ENCODE data around the gene OR5L1. TPM values are rescaled to one million over a fixed set of nuclear protein-coding genes. Genes with fewer than 3 reads are reported as not detected.

Gene OR5L1
- total RNA-seq, 1 donor: not detected

GRCh38 chr11:55826919-55827318 lies 15.8 kb downstream of the OR5L1 start, which contains the start of gene OR5L2:
TSS of gene OR5L2 (plus strand) at chr11:55827219. CDS start at chr11:55827219, 0 bp downstream.
- DNase-seq (ENCODE audit: low read depth): no peak
- no peak within 1 kb of the TSS for H3K4me3 ChIP-seq (ENCODE audit: low read depth, low read length)

GRCh38 chr11:55838452-55838851 lies 27.3 kb downstream of the OR5L1 start, which contains the start of gene OR5D16:
TSS of gene OR5D16 (plus strand) at chr11:55838752. CDS start at chr11:55838752, 0 bp downstream.
- TF ChIP-seq CTCF (IDR thresholded peaks at IDR 0.05; ENCODE audit: insufficient read depth, low read depth, low read length): no peak
- DNase-seq (ENCODE audit: low read depth): no peak
- H3K4me3 ChIP-seq (ENCODE audit: low read depth, low read length): no peak within 1 kb of the TSS

More at GRCh38 chr11:55826919-55827318, 15.8 kb downstream of the OR5L1 start, which contains the start of gene OR5L2:
- TF ChIP-seq CTCF (IDR thresholded peaks at IDR 0.05; ENCODE audit: insufficient read depth, low read depth, low read length): no peak

GRCh38 chr11:55847453-55847852 lies 36.3 kb downstream of the OR5L1 start:
- no peak overlapping the region for H3K4me3 ChIP-seq (ENCODE audit: low read depth, low read length)
- no peak for DNase-seq (ENCODE audit: low read depth)
- no peak for TF ChIP-seq CTCF (IDR thresholded peaks at IDR 0.05; ENCODE audit: insufficient read depth, low read depth, low read length)

DNA sequence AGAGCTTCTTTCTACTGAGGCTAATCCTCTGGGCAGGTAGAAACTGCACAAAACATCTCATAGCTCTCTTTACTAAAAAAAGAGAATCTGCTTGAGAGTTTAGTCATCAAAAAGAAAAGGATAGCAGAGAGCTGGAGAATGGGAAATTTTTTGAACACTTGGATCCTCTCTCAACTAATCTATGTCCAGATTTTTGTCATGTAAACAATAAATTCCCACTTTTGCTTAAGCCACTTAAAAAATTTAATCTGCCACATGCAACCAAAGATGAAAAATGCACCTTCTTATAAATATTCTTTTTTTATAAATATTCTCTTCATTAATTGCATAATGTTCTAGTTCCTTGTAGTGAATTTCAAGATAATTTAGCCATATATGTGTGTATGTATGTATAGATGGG lies 37.9 kb downstream of the OR5L1 start:
- DNase-seq (ENCODE audit: low read depth): no peak
- H3K4me3 ChIP-seq (ENCODE audit: low read depth, low read length): no peak overlapping the region
- TF ChIP-seq CTCF (IDR thresholded peaks at IDR 0.05; ENCODE audit: insufficient read depth, low read depth, low read length): no peak

GRCh38 chr11:55852141-55852540 lies 41.0 kb downstream of the OR5L1 start:
- DNase-seq (ENCODE audit: low read depth): no peak
- no peak for TF ChIP-seq CTCF (IDR thresholded peaks at IDR 0.05; ENCODE audit: insufficient read depth, low read depth, low read length)
- H3K4me3 ChIP-seq (ENCODE audit: low read depth, low read length): no peak overlapping the region

DNA sequence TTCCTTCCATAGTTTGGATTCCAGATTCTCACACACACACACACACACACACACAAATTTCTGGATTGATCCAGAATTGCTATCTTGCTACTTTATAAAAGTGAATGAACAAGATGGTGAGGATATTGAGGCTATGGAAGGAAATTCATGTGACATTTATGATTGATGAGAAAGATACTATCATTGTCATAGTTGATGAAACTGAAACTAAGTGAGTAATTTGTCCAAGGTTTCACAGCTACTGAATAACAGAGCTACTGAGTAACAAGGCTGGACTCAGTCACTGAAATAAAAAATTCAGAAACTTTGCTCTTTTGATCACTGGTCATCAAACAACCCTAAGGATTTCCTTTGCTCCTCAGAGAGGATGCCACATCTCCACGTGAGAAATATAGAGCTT lies 43.5 kb downstream of the OR5L1 start:
- H3K4me3 ChIP-seq (ENCODE audit: low read depth, low read length): no peak overlapping the region
- TF ChIP-seq CTCF (IDR thresholded peaks at IDR 0.05; ENCODE audit: insufficient read depth, low read depth, low read length): no peak
- no peak for DNase-seq (ENCODE audit: low read depth)

Other genes starting within 250 kb of the OR5L1 start
- not detected in 2 replicates for gene OR4C16, start 239.2 kb upstream of the OR5L1 start, total RNA-seq
- not detected in 2 replicates for gene OR4C11, start 203.7 kb upstream of the OR5L1 start, total RNA-seq
- gene OR4P4, start 176.3 kb upstream of the OR5L1 start, total RNA-seq: not detected in 2 replicates
- not detected in 2 replicates for gene OR4S2, start 163.0 kb upstream of the OR5L1 start, total RNA-seq
- not detected in 2 replicates for gene OR4C6, start 149.2 kb upstream of the OR5L1 start, total RNA-seq
- gene OR5D13, start 37.9 kb upstream of the OR5L1 start, total RNA-seq: not detected in 2 replicates
- gene OR5D14, start 15.8 kb upstream of the OR5L1 start, total RNA-seq: not detected in 2 replicates
- not detected in 2 replicates for gene OR5D18, start 8.3 kb downstream of the OR5L1 start, total RNA-seq
- not detected in 2 replicates for gene OR5L2, start 15.9 kb downstream of the OR5L1 start, total RNA-seq
- gene OR5D16, start 27.4 kb downstream of the OR5L1 start, total RNA-seq: not detected in 2 replicates
- gene TRIM51, start 71.9 kb downstream of the OR5L1 start, total RNA-seq: not detected in 2 replicates
- gene OR5W2, start 103.2 kb downstream of the OR5L1 start, total RNA-seq: not detected in 2 replicates
- not detected in 2 replicates for gene OR5I1, start 125.0 kb downstream of the OR5L1 start, total RNA-seq
- gene OR10AG1, start 158.6 kb downstream of the OR5L1 start, total RNA-seq: under 0.01 TPM in 1 of 2 replicates, not detected in the other
- gene OR5F1, start 183.3 kb downstream of the OR5L1 start, total RNA-seq: not detected in 2 replicates
- gene OR5AS1, start 216.3 kb downstream of the OR5L1 start, total RNA-seq: not detected in 2 replicates